ENCODE data around the gene UST. TPM values are rescaled to one million over a fixed set of nuclear protein-coding genes. Genes with fewer than 3 reads are reported as not detected.

UST gene
- total RNA-seq, 2 donors from 2014 or later = 15.3 to 16.3 TPM

DNA sequence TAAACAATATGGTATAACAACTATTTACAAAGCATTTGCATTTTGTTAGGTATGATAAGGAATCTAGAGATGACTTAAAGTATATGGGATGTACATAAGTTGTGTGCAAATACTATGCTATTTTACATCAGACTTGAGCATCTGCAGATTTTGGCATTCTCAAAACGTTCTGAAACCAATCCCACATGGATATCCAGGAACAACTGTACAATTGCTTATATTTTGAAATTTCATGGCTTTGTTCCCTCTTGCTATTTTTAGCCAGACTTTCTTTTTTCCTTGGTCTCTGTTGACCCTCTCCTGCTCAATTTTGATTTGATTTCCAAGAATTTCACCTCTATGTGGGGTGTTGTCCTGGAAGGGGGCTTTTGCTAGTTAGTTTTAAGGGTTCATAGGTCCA lies 32.9 kb upstream of the UST start:
- Histone ChIP-seq H3K27me3 (ENCODE audit: control insufficient read depth, insufficient read depth, low read length, poor library complexity, severe bottlenecking) (no peaks in the 10 kb centered on the region), H3K4me1 (ENCODE audit: control insufficient read depth, insufficient read depth, low read length) (no peaks in the 10 kb centered on the region), H3K36me3 (ENCODE audit: control insufficient read depth, insufficient read depth, low read length) (no peaks in the 10 kb centered on the region), H3K27ac (ENCODE audit: low read depth, low read length) (no peak overlapping the region), H3K9ac (ENCODE audit: extremely low read depth, low read length, poor library complexity, severe bottlenecking) (no peak overlapping the region), H3K4me3 (ENCODE audit: low read length) (no peak overlapping the region), H3K9me3 (ENCODE audit: control insufficient read depth, low read length) (peaks cover 25% of the 10 kb centered on the region)
- H3K27ac Mint-ChIP-seq = no peak overlapping the region
- TF ChIP-seq, protein P1, sequence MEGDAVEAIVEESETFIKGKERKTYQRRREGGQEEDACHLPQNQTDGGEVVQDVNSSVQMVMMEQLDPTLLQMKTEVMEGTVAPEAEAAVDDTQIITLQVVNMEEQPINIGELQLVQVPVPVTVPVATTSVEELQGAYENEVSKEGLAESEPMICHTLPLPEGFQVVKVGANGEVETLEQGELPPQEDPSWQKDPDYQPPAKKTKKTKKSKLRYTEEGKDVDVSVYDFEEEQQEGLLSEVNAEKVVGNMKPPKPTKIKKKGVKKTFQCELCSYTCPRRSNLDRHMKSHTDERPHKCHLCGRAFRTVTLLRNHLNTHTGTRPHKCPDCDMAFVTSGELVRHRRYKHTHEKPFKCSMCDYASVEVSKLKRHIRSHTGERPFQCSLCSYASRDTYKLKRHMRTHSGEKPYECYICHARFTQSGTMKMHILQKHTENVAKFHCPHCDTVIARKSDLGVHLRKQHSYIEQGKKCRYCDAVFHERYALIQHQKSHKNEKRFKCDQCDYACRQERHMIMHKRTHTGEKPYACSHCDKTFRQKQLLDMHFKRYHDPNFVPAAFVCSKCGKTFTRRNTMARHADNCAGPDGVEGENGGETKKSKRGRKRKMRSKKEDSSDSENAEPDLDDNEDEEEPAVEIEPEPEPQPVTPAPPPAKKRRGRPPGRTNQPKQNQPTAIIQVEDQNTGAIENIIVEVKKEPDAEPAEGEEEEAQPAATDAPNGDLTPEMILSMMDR (conservative IDR thresholded peaks at IDR 0.05) = no peak
- H3K36me3 Mint-ChIP-seq (ENCODE audit: low read depth) = no peaks in the 10 kb centered on the region
- no peak for DNase-seq
- 83 to 85% methylated on average over 1 of the region's 1 CpG for WGBS, 2 experiments (ENCODE audit: insufficient coverage in 1 of 2, insufficient read length in 1 of 2)
- H3K4me3 Mint-ChIP-seq = no peak overlapping the region
- H3K27me3 Mint-ChIP-seq (ENCODE audit: insufficient read depth) = no peaks in the 10 kb centered on the region
- H3K4me1 Mint-ChIP-seq = no peaks in the 10 kb centered on the region
- peaks cover 14% of the 10 kb centered on the region for H3K9me3 Mint-ChIP-seq

DNA sequence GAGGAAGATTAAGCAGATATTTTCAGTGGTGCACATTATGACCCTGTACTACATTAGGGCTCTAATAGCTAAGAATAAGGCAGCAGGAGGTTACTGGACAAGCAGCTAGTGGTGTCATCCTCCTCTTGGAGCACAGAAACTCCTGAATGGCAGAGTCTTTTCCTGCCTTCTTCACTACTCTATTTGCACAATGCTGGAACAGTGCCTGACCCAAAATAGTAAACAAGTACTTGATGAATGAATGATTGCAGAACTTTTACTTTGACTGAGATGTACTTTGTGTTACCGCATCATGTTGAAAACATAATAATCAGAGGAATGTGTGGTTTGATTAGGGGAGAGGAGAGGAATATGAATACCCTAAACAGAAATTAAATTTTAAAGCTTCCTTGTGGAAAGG lies 30.0 kb upstream of the UST start:
- no peaks in the 10 kb centered on the region for H3K27me3 ChIP-seq (ENCODE audit: control insufficient read depth, insufficient read depth, low read length, poor library complexity, severe bottlenecking)
- H3K27ac Mint-ChIP-seq = no peak overlapping the region
- TF ChIP-seq, protein P1 (conservative IDR thresholded peaks at IDR 0.05) = no peak
- peaks cover 14% of the 10 kb centered on the region for H3K9me3 Mint-ChIP-seq
- H3K36me3 Mint-ChIP-seq (ENCODE audit: low read depth) = no peaks in the 10 kb centered on the region
- peaks cover 25% of the 10 kb centered on the region for H3K9me3 ChIP-seq (ENCODE audit: control insufficient read depth, low read length)
- H3K36me3 ChIP-seq (ENCODE audit: control insufficient read depth, insufficient read depth, low read length) = no peaks in the 10 kb centered on the region
- H3K9ac ChIP-seq (ENCODE audit: extremely low read depth, low read length, poor library complexity, severe bottlenecking) = no peak overlapping the region
- DNase-seq = no peak
- WGBS, 2 experiments (ENCODE audit: insufficient coverage in 1 of 2, insufficient read length in 1 of 2) = 61% methylated on average over 1 of the region's 1 CpG; no CpG with 5 or more reads in 1 of the 2 experiments
- peaks cover 2% of the 10 kb centered on the region for H3K27me3 Mint-ChIP-seq (ENCODE audit: insufficient read depth)
- H3K4me3 Mint-ChIP-seq = no peak overlapping the region
- H3K4me3 ChIP-seq (ENCODE audit: low read length) = no peak overlapping the region
- no peaks in the 10 kb centered on the region for H3K4me1 ChIP-seq (ENCODE audit: control insufficient read depth, insufficient read depth, low read length)
- no peak overlapping the region for H3K27ac ChIP-seq (ENCODE audit: low read depth, low read length)
- H3K4me1 Mint-ChIP-seq = no peaks in the 10 kb centered on the region

DNA sequence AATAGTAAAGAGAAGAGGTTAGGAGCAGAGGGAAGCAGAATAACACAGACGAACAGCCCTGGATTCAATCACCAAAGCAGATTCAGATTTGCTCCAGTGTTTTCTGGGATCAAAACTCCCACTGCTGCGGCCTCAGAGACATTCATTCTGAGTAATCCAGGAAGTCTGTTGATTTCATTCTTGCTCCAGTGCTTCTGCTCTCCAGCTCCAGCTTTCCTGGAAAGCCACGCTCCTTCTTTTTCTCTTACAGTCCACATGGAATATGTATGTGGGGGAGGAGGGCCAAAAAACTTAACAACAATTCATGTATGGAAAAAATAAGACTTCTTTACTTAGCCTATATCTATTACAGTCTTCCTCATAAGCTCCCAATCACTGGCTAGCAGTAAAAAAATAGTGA lies 26.4 kb upstream of the UST start:
- Histone ChIP-seq H3K4me3 (ENCODE audit: low read length) (no peak overlapping the region), H3K27ac (ENCODE audit: low read depth, low read length) (no peak overlapping the region), H3K4me1 (ENCODE audit: control insufficient read depth, insufficient read depth, low read length) (no peaks in the 10 kb centered on the region), H3K9me3 (ENCODE audit: control insufficient read depth, low read length) (peaks cover 13% of the 10 kb centered on the region), H3K36me3 (ENCODE audit: control insufficient read depth, insufficient read depth, low read length) (no peaks in the 10 kb centered on the region), H3K27me3 (ENCODE audit: control insufficient read depth, insufficient read depth, low read length, poor library complexity, severe bottlenecking) (no peaks in the 10 kb centered on the region), H3K9ac (ENCODE audit: extremely low read depth, low read length, poor library complexity, severe bottlenecking) (no peak overlapping the region)
- Mint-ChIP-seq H3K9me3 (peaks cover 19% of the 10 kb centered on the region), H3K4me1 (no peaks in the 10 kb centered on the region), H3K27me3 (ENCODE audit: insufficient read depth) (peaks cover 2% of the 10 kb centered on the region), H3K27ac (no peak overlapping the region), H3K36me3 (ENCODE audit: low read depth) (peaks cover 4% of the 10 kb centered on the region), H3K4me3 (no peak overlapping the region)
- TF ChIP-seq, protein P1 (conservative IDR thresholded peaks at IDR 0.05) = no peak
- 88 to 100% methylated on average over 2 to 3 of the region's 3 CpGs for WGBS, 2 experiments (ENCODE audit: insufficient coverage in 1 of 2, insufficient read length in 1 of 2)
- DNase-seq = no peak
